Measurements from ENCODE around the gene TEAD4.

The TEAD4 gene

GRCh38 chr12:2960996-2961616 is 1.9 kb downstream of the TEAD4 start:
- DNase-seq (ENCODE audit: low read depth): no peak

GRCh38 chr12:2961705-2962104 is 2.5 kb downstream of the TEAD4 start:
- no peak for DNase-seq (ENCODE audit: low read depth)

- no peak for DNase-seq (ENCODE audit: low read depth)
These were observed 4.1 kb downstream of the TEAD4 start for GRCh38 chr12:2963154-2963759.

GRCh38 chr12:2963760-2964292 is 4.6 kb downstream of the TEAD4 start:
- DNase-seq (ENCODE audit: low read depth): no peak

- DNase-seq (ENCODE audit: low read depth): no peak
These were observed 8.5 kb downstream of the TEAD4 start for GRCh38 chr12:2967651-2968050.

- DNase-seq (ENCODE audit: low read depth): no peak
These were observed 11.5 kb downstream of the TEAD4 start for GRCh38 chr12:2970744-2971143.

GRCh38 chr12:2973566-2973965 is 14.4 kb downstream of the TEAD4 start:
- DNase-seq (ENCODE audit: low read depth): no peak

- DNase-seq (ENCODE audit: low read depth): no peak
These were observed 15.4 kb downstream of the TEAD4 start for GRCh38 chr12:2974560-2974971.

- DNase-seq (ENCODE audit: low read depth): no peak
These were observed 17.4 kb downstream of the TEAD4 start for GRCh38 chr12:2976581-2976996.

GRCh38 chr12:2977776-2978175 is 18.6 kb downstream of the TEAD4 start:
- no peak for DNase-seq (ENCODE audit: low read depth)

GRCh38 chr12:2979806-2980205 is 20.6 kb downstream of the TEAD4 start:
- no peak for DNase-seq (ENCODE audit: low read depth)

GRCh38 chr12:2980630-2981029 is 21.4 kb downstream of the TEAD4 start:
- DNase-seq (ENCODE audit: low read depth): no peak

- DNase-seq (ENCODE audit: low read depth): no peak
These were observed 23.2 kb downstream of the TEAD4 start for GRCh38 chr12:2982361-2982760.

GRCh38 chr12:2984249-2984648 is 25.1 kb downstream of the TEAD4 start:
- DNase-seq (ENCODE audit: low read depth): no peak

- no peak for DNase-seq (ENCODE audit: low read depth)
These were observed 25.5 kb downstream of the TEAD4 start for GRCh38 chr12:2984698-2985097.

- DNase-seq (ENCODE audit: low read depth): no peak
These were observed 27.7 kb downstream of the TEAD4 start for GRCh38 chr12:2986876-2987275.

- no peak for DNase-seq (ENCODE audit: low read depth)
These were observed 29.3 kb downstream of the TEAD4 start for GRCh38 chr12:2988494-2988893.

- DNase-seq (ENCODE audit: low read depth): no peak
These were observed 33.5 kb downstream of the TEAD4 start for GRCh38 chr12:2992724-2993123.

GRCh38 chr12:2997989-2998670 is 38.9 kb downstream of the TEAD4 start:
- no peak for DNase-seq (ENCODE audit: low read depth)

GRCh38 chr12:2998789-2999264 is 39.6 kb downstream of the TEAD4 start:
- DNase-seq (ENCODE audit: low read depth): no peak

GRCh38 chr12:2999265-2999841 is 40.2 kb downstream of the TEAD4 start:
- no peak for DNase-seq (ENCODE audit: low read depth)

- DNase-seq (ENCODE audit: low read depth): no peak
These were observed 41.5 kb downstream of the TEAD4 start for GRCh38 chr12:3000548-3001275.

All from T-helper 22 cell (primary cell).